Activated naive CD4-positive, alpha-beta T cell treated with anti-CD3 and anti-CD28 coated beads for 36 hours (primary cell): Measurements from ENCODE around the gene CCT7. TPM values are rescaled to one million over a fixed set of nuclear protein-coding genes. Genes with fewer than 3 reads are reported as not detected.
A peak's percentile ranks its signal among the peaks of the same experiment; 100 is the strongest.

Experiments
- CTCF ChIA-PET: fragments of 350-600 bp; sonication (Branson Sonifier 250); formaldehyde crosslinking; loops from one replicate; lab custom pipeline; 2021; ENCODE audit warnings: antibody characterized with exemption; lab: Charles Lee
- DNase-seq: peaks from one replicate; pipeline ENCODE4 v3.0.0-alpha.2; 2020
- H3K27ac Mint-ChIP-seq: one replicate; pipeline ENCODE4 v1.8.0; 2021; ENCODE audit warnings: mild to moderate bottlenecking, mixed read lengths
- H3K27me3 Mint-ChIP-seq: one replicate; pipeline ENCODE4 v1.8.0; 2021; ENCODE audit warnings: low read depth, mixed read lengths
- H3K36me3 Mint-ChIP-seq: one replicate; pipeline ENCODE4 v1.8.0; 2021; ENCODE audit warnings: low read depth, mixed read lengths
- H3K4me1 Mint-ChIP-seq: one replicate; pipeline ENCODE4 v1.8.0; 2021; ENCODE audit warnings: low read depth, mixed read lengths
- H3K4me3 Mint-ChIP-seq: one replicate; pipeline ENCODE4 v1.8.0; 2021; ENCODE audit warnings: mild to moderate bottlenecking, moderate library complexity, mixed read lengths
- H3K9me3 Mint-ChIP-seq: one replicate; pipeline ENCODE4 v1.8.0; 2021; ENCODE audit warnings: mixed read lengths
- intact Hi-C: fragments of 100-400 bp; cut with micrococcal nuclease; formaldehyde crosslinking; loops from one replicate; pipeline ENCODE4 v1.15.1; 2023
- total RNA-seq, 2 experiments: library from RNA; stranded (reverse); gene quantifications; one replicate each; pipeline ENCODE4 v1.2.3, GENCODE V29; 2021

The CCT7 gene
- total RNA-seq, 2 experiments from 2014 or later = 654 to 705 TPM

DNA sequence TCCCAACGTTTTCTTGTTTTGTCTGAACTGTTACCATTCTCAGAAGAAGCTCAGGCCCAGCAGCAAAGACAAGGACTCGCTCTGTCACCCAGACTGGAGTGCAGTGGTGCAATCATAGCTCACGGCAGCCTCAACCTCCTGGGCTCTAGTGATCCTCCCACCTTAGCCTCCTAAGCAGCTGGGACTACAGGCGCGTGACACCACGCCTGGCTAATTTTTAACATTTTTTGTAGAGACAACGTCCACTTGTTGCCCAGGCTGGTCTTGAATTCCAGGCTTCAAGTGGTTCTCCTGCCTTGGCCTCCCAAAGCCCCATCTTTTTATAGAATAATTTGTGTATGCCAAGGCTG, 22.0 kb upstream of the CCT7 start:
- CTCF ChIA-PET = interaction anchor here (0.7 to 2.8 kb wide), 23 partner anchors 8 to 319 kb away, joined by 3 to 81 read pairs (median 6); partner anchors contain the start of genes CCT7 and PRADC1
- Mint-ChIP-seq H3K9me3 (no peaks in the 10 kb centered on the region), H3K36me3 (no peaks in the 10 kb centered on the region), H3K4me3 (no peak overlapping the region), H3K27ac (no peak overlapping the region), H3K4me1 (peaks cover 26% of the 10 kb centered on the region), H3K27me3 (peaks cover 3% of the 10 kb centered on the region)
- intact Hi-C loops = loop anchor here (1.0 kb wide), 6 partner anchors 35 to 319 kb away; no protein-coding TSS in a partner anchor
- no peak for DNase-seq

DNA sequence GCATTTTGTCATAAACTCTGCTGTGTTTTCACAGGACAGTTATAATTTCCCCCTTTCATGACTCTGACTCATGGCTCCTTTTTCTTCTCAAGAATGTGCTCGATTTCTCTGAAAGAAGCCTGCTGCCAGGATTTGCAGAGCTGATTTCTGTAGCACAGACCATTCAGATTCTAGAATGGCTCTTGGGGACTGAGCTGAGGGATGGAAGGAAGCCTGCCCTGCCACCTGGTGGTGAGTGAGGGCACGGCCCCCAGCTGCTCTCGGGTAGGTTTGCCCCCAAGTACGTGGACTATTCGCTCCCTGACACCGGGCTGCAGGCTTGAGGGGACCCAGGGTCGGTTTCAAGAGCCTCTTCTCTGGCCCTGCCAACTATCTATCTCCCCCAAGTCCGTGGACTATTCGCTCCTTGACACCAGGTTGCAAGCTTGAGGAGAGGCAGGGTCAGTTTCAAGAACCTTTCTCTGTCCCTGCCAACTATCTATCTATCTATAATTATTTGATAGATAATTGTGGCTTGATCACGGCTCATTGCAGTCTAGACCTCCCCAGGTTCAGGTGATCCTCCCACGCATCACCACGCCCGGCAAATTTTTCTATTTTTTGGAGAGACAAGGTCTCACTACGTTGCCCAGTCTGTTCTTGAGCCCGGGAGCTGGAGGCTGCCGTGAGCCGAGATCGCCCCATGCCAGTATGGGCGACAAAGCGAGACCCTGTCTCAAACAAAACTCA, 21.5 kb upstream of the CCT7 start:
- Mint-ChIP-seq H3K27me3 (peaks cover 3% of the 10 kb centered on the region), H3K27ac (no peak overlapping the region), H3K4me3 (no peak overlapping the region), H3K9me3 (no peaks in the 10 kb centered on the region), H3K36me3 (no peaks in the 10 kb centered on the region), H3K4me1 (peaks cover 29% of the 10 kb centered on the region)
- DNase-seq = peak; percentile 85
- intact Hi-C loops = loop anchor here (1.0 kb wide), 6 partner anchors 35 to 319 kb away; no protein-coding TSS in a partner anchor
- CTCF ChIA-PET = interaction anchor here (0.6 to 2.8 kb wide), 30 partner anchors 8 to 320 kb away, joined by 3 to 81 read pairs (median 5); partner anchors contain the start of genes CCT7, NOTO and PRADC1

DNA sequence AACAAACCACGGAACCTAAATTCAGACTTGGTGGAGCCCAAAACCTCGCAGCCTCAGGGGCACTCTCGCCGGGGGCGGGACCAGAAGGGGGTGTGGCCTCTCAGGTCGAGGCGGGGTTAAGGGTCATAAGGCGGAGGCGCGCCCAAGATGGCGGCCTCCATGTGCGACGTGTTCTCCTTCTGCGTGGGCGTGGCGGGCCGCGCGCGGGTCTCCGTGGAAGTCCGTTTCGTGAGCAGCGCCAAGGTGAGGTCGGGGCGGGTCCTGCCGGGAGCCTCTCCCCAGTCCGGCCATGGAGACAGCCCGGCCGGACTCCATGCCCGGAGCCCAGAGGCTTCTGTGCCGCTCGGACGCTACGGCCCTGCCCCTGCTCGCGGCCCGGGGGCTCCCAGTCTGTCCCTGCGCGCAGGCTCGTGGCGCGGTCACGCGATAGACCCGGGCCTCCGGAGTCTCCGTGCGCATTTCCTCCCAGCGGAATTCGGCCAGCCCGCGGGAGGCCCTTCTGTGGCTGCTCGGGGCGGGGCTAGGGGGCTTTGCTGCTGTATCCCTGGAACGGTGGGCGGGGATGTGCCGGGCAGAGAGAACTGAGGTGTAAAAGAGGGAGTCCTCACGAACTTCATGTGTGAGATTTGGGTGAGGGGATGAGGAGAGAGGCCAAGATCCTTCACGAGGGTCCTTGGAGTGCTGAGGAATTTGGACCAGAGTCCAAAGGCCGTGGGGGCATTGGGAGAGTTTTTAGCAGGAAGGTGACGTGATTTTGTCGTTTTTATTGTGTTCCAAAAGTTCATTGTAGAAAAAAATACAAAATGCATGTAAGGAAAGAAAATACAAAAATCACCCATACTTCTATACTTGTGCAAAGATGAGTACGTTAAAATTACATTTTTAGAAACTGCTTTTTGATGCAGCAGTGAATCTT, 19.7 kb upstream of the CCT7 start, which contains the start of gene SMYD5:
Gene SMYD5, plus strand, starts transcription at position 126 of the 916 bp plus-strand sequence. Its CDS starts 22 bp downstream, at position 148.
- H3K36me3 Mint-ChIP-seq = no peaks in the 10 kb centered on the region
- H3K4me1 Mint-ChIP-seq = peaks cover 32% of the 10 kb centered on the region
- peak within 1 kb of the TSS; percentile 91 for H3K27ac Mint-ChIP-seq

DNA sequence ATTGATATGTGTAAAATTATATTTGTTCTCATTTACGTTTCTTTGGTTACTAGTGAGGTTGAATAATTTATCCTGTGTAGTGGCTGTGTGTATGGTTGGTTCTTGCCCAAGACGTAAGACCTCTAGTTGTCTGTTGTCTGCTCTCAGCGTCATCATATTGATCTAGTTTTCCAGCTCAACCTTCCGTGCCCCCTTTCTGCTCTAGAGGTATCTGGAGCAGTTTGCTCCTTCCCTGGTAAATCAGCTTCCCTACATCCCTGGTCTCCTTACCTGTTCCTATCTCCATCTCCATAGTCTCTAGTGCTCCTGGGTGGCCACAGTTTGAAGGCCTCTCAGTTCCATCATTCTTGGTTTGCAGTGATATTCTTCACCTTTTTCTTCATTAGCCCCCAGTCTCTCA, 18.9 kb upstream of the CCT7 start:
- Mint-ChIP-seq H3K9me3 (no peaks in the 10 kb centered on the region), H3K27ac (peak overlapping the region; percentile 4), H3K4me3 (peak overlapping the region; percentile 97), H3K36me3 (no peaks in the 10 kb centered on the region), H3K4me1 (peaks cover 32% of the 10 kb centered on the region), H3K27me3 (no peaks in the 10 kb centered on the region)
- CTCF ChIA-PET = interaction anchor here (0.7 to 1.0 kb wide), 2 partner anchors 38 to 73 kb away, joined by 3 to 5 read pairs; no protein-coding TSS in a partner anchor
- no peak for DNase-seq
- intact Hi-C loops = no loop called here

More for the DNA sequence above, 19.7 kb upstream of the CCT7 start, which contains the start of gene SMYD5:
- Mint-ChIP-seq H3K27me3 (no peaks in the 10 kb centered on the region), H3K9me3 (no peaks in the 10 kb centered on the region), H3K4me3 (peak within 1 kb of the TSS; percentile 97)
- DNase-seq = peak; percentile 94
- CTCF ChIA-PET = interaction anchor here (0.7 to 2.8 kb wide), 6 partner anchors 13 to 322 kb away, joined by 3 to 81 read pairs (median 8); partner anchors contain the start of genes CCT7 and PRADC1
- intact Hi-C loops = loop anchor here (1.0 kb wide), 6 partner anchors 20 to 523 kb away; partner anchors contain the start of genes ALMS1, CCT7, FBXO41 and SFXN5

DNA sequence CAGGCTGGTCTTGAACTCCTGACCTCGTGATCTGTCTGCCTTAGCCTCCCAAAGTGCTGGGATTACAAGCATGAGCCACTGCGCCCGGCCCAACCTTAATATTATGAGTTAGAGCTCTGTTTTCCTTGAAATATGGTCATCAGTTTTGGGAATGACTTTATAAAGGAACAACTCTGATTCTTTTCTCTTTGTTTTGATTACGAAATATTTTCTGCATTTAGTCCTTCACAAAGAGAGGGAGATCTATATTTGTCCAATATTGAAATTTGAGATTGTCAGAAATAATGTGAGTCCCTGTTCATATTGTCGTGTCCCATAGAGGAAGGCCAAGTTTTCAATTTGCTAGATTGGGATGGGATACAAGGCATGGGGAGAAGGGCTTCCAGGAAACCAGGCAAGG, 16.9 kb upstream of the CCT7 start:
- DNase-seq = no peak
- Mint-ChIP-seq H3K36me3 (peaks cover 10% of the 10 kb centered on the region), H3K4me1 (peaks cover 32% of the 10 kb centered on the region), H3K27me3 (no peaks in the 10 kb centered on the region), H3K4me3 (no peak overlapping the region), H3K9me3 (no peaks in the 10 kb centered on the region), H3K27ac (no peak overlapping the region)
- intact Hi-C loops = no loop called here
- CTCF ChIA-PET = interaction anchor here (0.6 to 0.7 kb wide), 3 partner anchors 39 to 299 kb away, joined by 3 to 4 read pairs (median 3); no protein-coding TSS in a partner anchor

DNA sequence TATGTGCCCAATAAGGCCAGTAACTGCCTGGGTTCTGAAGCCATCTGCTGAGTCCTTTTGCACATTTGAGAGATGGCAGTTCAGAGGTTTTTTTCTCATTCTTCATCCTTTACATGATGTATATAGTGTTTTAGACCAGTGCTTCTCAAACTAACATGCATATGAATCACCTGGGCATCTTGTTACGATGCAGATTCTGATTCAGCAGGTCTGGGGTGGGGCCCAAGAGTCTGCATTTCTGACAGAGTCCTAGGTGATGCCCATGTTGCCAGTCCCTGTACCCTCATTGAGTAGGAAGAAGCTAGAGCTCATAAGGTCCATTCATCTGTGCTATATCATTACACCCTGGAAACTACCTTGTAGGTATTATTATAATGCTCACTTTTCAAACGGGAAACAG, 16.3 kb upstream of the CCT7 start:
- DNase-seq = no peak
- peaks cover 13% of the 10 kb centered on the region for H3K36me3 Mint-ChIP-seq
- no peaks in the 10 kb centered on the region for H3K27me3 Mint-ChIP-seq
- H3K4me1 Mint-ChIP-seq = peaks cover 28% of the 10 kb centered on the region
- no peaks in the 10 kb centered on the region for H3K9me3 Mint-ChIP-seq
- CTCF ChIA-PET = interaction anchor here (0.6 to 1.2 kb wide), 3 partner anchors 9 to 41 kb away, joined by 3 read pairs; no protein-coding TSS in a partner anchor
- H3K4me3 Mint-ChIP-seq = no peak overlapping the region
- H3K27ac Mint-ChIP-seq = no peak overlapping the region
- intact Hi-C loops = no loop called here

DNA sequence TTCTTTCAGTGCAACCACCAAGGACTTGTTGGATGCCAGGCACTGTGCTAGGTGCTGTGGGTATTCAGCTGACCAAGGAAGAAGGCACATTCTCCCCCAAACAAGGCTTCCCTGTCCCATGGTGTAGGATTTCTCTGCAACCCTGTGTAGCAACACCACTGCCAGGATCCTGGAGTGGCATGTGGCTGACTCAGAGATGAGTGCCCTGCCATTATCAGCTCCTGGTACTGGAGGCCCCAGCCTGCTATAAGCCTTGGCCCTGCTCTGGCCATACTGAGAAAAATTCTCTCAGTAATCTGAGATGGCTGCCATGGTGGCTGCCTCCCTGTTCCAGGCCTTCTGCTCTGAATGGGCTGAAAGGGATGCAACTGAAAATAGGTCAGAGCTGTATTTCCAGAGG, 15.8 kb upstream of the CCT7 start:
- DNase-seq = no peak
- H3K4me1 Mint-ChIP-seq = peaks cover 24% of the 10 kb centered on the region
- intact Hi-C loops = no loop called here
- CTCF ChIA-PET = interaction anchor here (1.2 kb wide), 2 partner anchors 9 to 41 kb away, joined by 3 read pairs; no protein-coding TSS in a partner anchor
- H3K27ac Mint-ChIP-seq = no peak overlapping the region
- H3K4me3 Mint-ChIP-seq = no peak overlapping the region
- H3K27me3 Mint-ChIP-seq = no peaks in the 10 kb centered on the region
- H3K36me3 Mint-ChIP-seq = peaks cover 15% of the 10 kb centered on the region
- no peaks in the 10 kb centered on the region for H3K9me3 Mint-ChIP-seq

DNA sequence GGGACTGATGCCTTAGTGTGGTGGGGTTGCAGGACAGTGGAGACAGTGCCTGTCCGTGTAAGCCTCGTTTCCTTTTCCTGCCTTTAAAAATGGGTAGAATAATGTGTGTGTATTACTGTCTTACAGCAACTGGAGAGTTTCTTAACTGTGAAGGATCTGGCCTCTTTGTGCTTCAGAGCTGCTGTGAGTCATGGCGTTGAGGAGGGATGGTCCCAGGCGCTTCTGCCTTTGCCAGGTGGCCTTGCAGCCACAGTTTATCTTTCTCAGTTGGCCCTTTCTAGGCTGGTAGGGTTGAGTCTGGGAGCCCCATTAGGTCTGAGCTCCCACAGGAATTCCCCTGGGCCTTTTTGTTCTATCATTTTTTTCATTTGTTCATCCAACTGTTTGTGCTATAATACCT, 10.3 kb upstream of the CCT7 start:
- intact Hi-C loops = no loop called here
- DNase-seq = no peak
- CTCF ChIA-PET = interaction anchor here (0.8 kb wide), 1 partner anchor 13 kb away, joined by 3 read pairs; no protein-coding TSS in a partner anchor
- Mint-ChIP-seq H3K4me1 (peaks cover 3% of the 10 kb centered on the region), H3K36me3 (peaks cover 18% of the 10 kb centered on the region), H3K4me3 (no peak overlapping the region), H3K27ac (peak overlapping the region; percentile 20), H3K27me3 (no peaks in the 10 kb centered on the region), H3K9me3 (no peaks in the 10 kb centered on the region)

DNA sequence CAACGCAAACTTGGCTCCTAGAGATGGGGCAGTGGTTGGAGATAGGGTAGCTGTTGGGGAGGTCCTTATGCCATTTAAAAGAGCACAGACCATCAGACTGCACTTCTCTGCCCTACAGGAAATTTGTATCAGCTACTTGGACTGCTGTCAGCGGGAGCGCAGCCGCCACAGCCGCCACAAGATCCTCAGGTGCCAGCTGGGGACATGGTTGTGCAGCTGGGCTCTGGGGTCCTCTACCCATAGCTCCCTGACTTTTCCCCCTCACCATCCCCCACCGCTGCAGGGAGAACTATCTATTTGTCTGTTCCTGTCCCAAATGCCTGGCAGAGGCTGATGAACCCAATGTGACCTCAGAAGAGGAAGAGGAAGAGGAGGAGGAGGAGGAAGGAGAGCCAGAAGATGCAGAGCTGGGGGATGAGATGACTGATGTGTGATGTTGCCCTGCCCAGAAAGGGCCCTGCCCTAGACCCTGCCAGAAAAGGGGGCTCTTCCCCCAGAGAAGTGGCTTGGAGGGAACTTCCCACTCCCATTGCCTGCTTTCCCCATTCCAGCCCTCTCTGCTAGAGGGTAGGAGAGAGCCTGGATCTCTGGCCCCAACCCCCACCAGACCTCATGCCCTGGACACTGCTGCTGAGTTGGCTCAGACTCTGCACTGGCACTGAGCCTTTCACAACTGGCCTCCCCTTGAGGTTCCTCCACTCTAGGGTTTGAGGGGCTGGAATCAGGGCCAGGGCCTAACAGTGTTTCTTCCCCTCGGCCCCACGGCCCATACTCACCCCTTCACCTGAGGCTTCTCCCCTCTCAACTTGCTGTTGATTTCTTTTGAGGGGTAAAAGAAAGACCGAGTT, 8.4 kb upstream of the CCT7 start:
- intact Hi-C loops = no loop called here
- H3K4me3 Mint-ChIP-seq = no peak overlapping the region
- no peak overlapping the region for H3K27ac Mint-ChIP-seq
- CTCF ChIA-PET = interaction anchor here (0.6 to 1.4 kb wide), 2 partner anchors 12 to 13 kb away, joined by 3 read pairs; no protein-coding TSS in a partner anchor
- no peaks in the 10 kb centered on the region for H3K9me3 Mint-ChIP-seq
- H3K36me3 Mint-ChIP-seq = peaks cover 17% of the 10 kb centered on the region
- H3K4me1 Mint-ChIP-seq = peaks cover 3% of the 10 kb centered on the region
- H3K27me3 Mint-ChIP-seq = no peaks in the 10 kb centered on the region
- no peak for DNase-seq

DNA sequence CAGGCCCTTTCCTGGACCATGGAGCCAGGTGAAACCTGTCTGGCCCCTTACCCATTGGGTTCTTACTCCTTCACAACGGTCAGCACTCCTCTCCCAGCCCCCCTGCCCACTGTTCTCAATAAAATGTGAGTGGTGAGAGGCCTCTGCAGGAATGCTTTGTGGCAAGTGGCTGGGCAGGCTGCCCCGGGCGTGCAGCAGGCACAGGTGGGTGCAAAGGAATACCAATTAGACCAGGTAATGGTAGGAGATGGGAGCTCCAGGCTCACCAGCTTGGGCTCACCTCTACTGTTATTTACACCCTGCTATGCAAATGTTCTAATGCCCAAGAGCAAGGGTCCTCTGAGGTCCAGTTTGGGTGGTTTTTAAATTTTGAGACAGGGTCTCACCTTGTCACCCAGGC, 7.0 kb upstream of the CCT7 start:
- peaks cover 9% of the 10 kb centered on the region for H3K36me3 Mint-ChIP-seq
- H3K4me3 Mint-ChIP-seq = no peak overlapping the region
- no peaks in the 10 kb centered on the region for H3K27me3 Mint-ChIP-seq
- H3K9me3 Mint-ChIP-seq = no peaks in the 10 kb centered on the region
- CTCF ChIA-PET = interaction anchor here (0.5 kb wide), 1 partner anchor 64 kb away, joined by 3 read pairs; no protein-coding TSS in a partner anchor
- DNase-seq = no peak
- intact Hi-C loops = no loop called here
- H3K4me1 Mint-ChIP-seq = peaks cover 5% of the 10 kb centered on the region
- H3K27ac Mint-ChIP-seq = no peak overlapping the region

DNA sequence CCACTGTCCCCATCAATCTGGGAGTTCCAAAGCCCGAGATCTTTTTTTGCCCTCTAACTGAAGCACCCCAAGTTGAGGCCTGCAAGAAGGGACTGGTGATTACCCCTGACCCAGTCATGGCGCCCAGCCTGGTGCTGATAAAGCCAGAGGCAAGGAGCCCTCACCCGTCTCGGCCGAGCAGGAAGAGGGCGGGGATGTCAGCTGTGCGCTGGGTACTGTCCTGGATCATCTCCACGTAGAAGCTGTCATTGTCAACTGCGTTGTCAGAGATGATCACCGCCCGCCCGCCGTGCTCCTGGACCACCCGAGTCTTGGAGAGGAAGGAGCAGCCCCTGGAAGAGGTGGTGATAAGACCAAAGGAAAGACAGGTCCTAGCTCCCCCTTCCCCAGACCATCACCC, 5.5 kb upstream of the CCT7 start:
- Mint-ChIP-seq H3K36me3 (peaks cover 3% of the 10 kb centered on the region), H3K9me3 (no peaks in the 10 kb centered on the region), H3K4me3 (no peak overlapping the region), H3K4me1 (peaks cover 6% of the 10 kb centered on the region), H3K27ac (no peak overlapping the region), H3K27me3 (no peaks in the 10 kb centered on the region)
- CTCF ChIA-PET = interaction anchor here (1.0 to 1.4 kb wide), 2 partner anchors 15 to 17 kb away, joined by 3 to 5 read pairs; no protein-coding TSS in a partner anchor
- intact Hi-C loops = no loop called here
- DNase-seq = no peak
